K562 (cell line): ENCODE data around the gene CNTROB. TPM values are rescaled to one million over a fixed set of nuclear protein-coding genes. Genes with fewer than 3 reads are reported as not detected.
A peak's percentile ranks its signal among the peaks of the same experiment; 100 is the strongest.

Source experiments
- BDP1 ChIP-seq: IDR thresholded peaks from 3 replicates; pipeline ENCODE4 v1.6.1; 2011; ENCODE audit not compliant: insufficient read length, insufficient read depth
- CHCHD3 ChIP-seq: fragments of 250-450 bp; sonication (Bioruptor Pico); IDR thresholded peaks from 2 replicates; pipeline ENCODE4 v2.1.2; 2022; ENCODE audit warnings: mild to moderate bottlenecking
- GMEB1 ChIP-seq: fragments of 250-450 bp; sonication (Bioruptor Pico); IDR thresholded peaks from 2 replicates; pipeline ENCODE4 v1.4.0; 2020; ENCODE audit warnings: mild to moderate bottlenecking
- HDAC1 ChIP-seq, 2 experiments: fragments of 450-650 bp; IDR thresholded peaks; 2 replicates each; pipeline ENCODE4 v1.6.1; 2016 to 2017; ENCODE audit warnings: inconsistent platforms in 1 of 2, mild to moderate bottlenecking in 1 of 2, moderate library complexity in 1 of 2
- IFI16 ChIP-seq: fragments of 250-450 bp; sonication (Bioruptor Pico); IDR thresholded peaks from 2 replicates; pipeline ENCODE4 v2.1.2; 2022; ENCODE audit warnings: mild to moderate bottlenecking, inconsistent platforms
- KLF1 ChIP-seq: fragments of 450-650 bp; IDR thresholded peaks from 2 replicates; pipeline ENCODE4 v1.6.1; 2016; ENCODE audit warnings: missing genetic modification characterization, missing compliant biosample characterization
- MAX ChIP-seq: sonication (generic); formaldehyde crosslinking; IDR thresholded peaks from 2 replicates; pipeline ENCODE4 v1.9.0; 2022; ENCODE audit warnings: mild to moderate bottlenecking, missing genetic modification reagents
- MAZ ChIP-seq, 2 experiments: fragments of 450-650 bp in 1 of 2; sonication (generic) in 1 of 2; formaldehyde crosslinking; IDR thresholded peaks in 1 of 2; conservative IDR thresholded peaks in 1 of 2; 2 replicates each; pipeline versions ENCODE4 v1.4.0 to v1.5.0; 2020; ENCODE audit warnings: mild to moderate bottlenecking in 1 of 2, missing genetic modification reagents in 1 of 2
- MNT ChIP-seq, 2 experiments: fragments of 450-650 bp; conservative IDR thresholded peaks; 2 replicates each; pipeline ENCODE4 v1.6.1; 2017; ENCODE audit warnings: mild to moderate bottlenecking in 2 of 2, moderate library complexity in 2 of 2
- POLR2A ChIP-seq: fragments of 450-650 bp; conservative IDR thresholded peaks from 2 replicates; pipeline ENCODE4 v1.6.1; 2016
- RUNX1 ChIP-seq: sonication (generic); IDR thresholded peaks from 2 replicates; pipeline ENCODE4 v1.6.1; 2016; ENCODE audit warnings: antibody characterized with exemption, low read depth
- STAT6 ChIP-seq: sonication (generic); formaldehyde crosslinking; IDR thresholded peaks from 2 replicates; pipeline ENCODE4 v1.8.1; 2023; ENCODE audit warnings: mild to moderate bottlenecking, missing genetic modification reagents
- TAL1 ChIP-seq: fragments of 450-650 bp; IDR thresholded peaks from 2 replicates; pipeline ENCODE4 v1.6.1; 2016; ENCODE audit warnings: mild to moderate bottlenecking
- XRCC5 ChIP-seq: fragments of 200-400 bp; formaldehyde crosslinking; IDR thresholded peaks from 2 replicates; pipeline ENCODE4 v1.6.1; 2017; ENCODE audit warnings: low read depth, mild to moderate bottlenecking, low read length
- ZC3H11A ChIP-seq: IDR thresholded peaks from 2 replicates; pipeline ENCODE4 v1.6.1; 2012; ENCODE audit warnings: low read depth, low read length, improper control_type of control experiment
- ZNF224 ChIP-seq: sonication (generic); formaldehyde crosslinking; IDR thresholded peaks from 2 replicates; pipeline ENCODE4 v1.8.0; 2022; ENCODE audit warnings: mild to moderate bottlenecking, missing genetic modification reagents
- ZNF24 ChIP-seq: fragments of 450-650 bp; IDR thresholded peaks from 2 replicates; pipeline ENCODE4 v1.6.1; 2016
- ZNF436 ChIP-seq: fragments of 250-450, 450-650 bp; sonication (Bioruptor Pico); formaldehyde crosslinking; IDR thresholded peaks from 2 replicates; pipeline ENCODE4 v1.7.0; 2020; ENCODE audit warnings: mild to moderate bottlenecking
- ZNF609 ChIP-seq: sonication (generic); formaldehyde crosslinking; IDR thresholded peaks from 2 replicates; pipeline ENCODE4 v1.8.1; 2023; ENCODE audit warnings: missing genetic modification reagents, mild to moderate bottlenecking, borderline replicate concordance
- polyA plus RNA-seq, 8 experiments: library from polyadenylated mRNA; depleted of rRNA in 4 of 8; stranded (reverse) in 5 of 8; unstranded in 3 of 8; fragments of >200 nt; fragmentation: Nextera tagmentation in 2 of 8; fragmentation: Illumina TruSeq in 1 of 8; extraction: Ambion mirVana in 2 of 8; extraction: Trizol in 1 of 8; gene quantifications; 2 replicates each; pipeline versions ENCODE4 v1.2.1 to v1.2.3, GENCODE V29; 2011 to 2014; ENCODE audit warnings: inconsistent platforms in 1 of 8, missing spikeins in 1 of 8
- total RNA-seq, 7 experiments: library from RNA; depleted of rRNA in 6 of 7; stranded (reverse); fragments of >200 nt in 6 of 7; fragmentation: Illumina TruSeq in 2 of 7; extraction: Trizol in 2 of 7; gene quantifications; 2 replicates each; pipeline versions ENCODE4 v1.2.1 to v1.2.3, GENCODE V29; 2011 to 2021; ENCODE audit warnings: low replicate concordance in 1 of 7

The CNTROB gene
- total and polyA plus RNA-seq, 9 of the 15 experiments (the other 6 are each of a cell fraction or from before 2014, with no cell fraction given) = 1.9 to 33.3 (median 23.0) TPM

GRCh38 chr17:7932483-7932891 is 481 bp downstream of the CNTROB start (continued):
- TF ChIP-seq KLF1 (tag) (no peak), HDAC1 (IDR thresholded peaks at IDR 0.05) (peak in 1 of 2 experiments; percentile 25; a peak in 1 of 4 replicates), STAT6 (CRISPR knock-in tag) (no peak), POLR2A (peak; percentile 39; the same call in 1 of the 2 replicates), MAX (CRISPR knock-in tag) (no peak), TAL1 (no peak), BDP1 (no peak), ZNF224 (CRISPR knock-in tag) (no peak), ZNF24 (no peak), ZNF436 (CRISPR knock-in tag) (no peak), ZC3H11A (no peak), RUNX1 (no peak), MNT (conservative IDR thresholded peaks at IDR 0.05) (no peak), XRCC5 (no peak), GMEB1 (CRISPR knock-in tag) (no peak), ZNF609 (no peak), IFI16 (CRISPR knock-in tag) (no peak), CHCHD3 (CRISPR knock-in tag) (no peak), MAZ (CRISPR knock-in tag; conservative IDR thresholded peaks at IDR 0.05 in 1 of 2, IDR thresholded peaks at IDR 0.05 in 1 of 2) (no peak; a peak in 1 of 4 replicates)
